Central memory CD4-positive, alpha-beta T cell (primary cell): ENCODE measurements around the gene FOXP4.

ENCODE experiments used
- DNase-seq: peaks from one replicate; pipeline ENCODE4 v3.0.0; 2022

Gene FOXP4

DNA sequence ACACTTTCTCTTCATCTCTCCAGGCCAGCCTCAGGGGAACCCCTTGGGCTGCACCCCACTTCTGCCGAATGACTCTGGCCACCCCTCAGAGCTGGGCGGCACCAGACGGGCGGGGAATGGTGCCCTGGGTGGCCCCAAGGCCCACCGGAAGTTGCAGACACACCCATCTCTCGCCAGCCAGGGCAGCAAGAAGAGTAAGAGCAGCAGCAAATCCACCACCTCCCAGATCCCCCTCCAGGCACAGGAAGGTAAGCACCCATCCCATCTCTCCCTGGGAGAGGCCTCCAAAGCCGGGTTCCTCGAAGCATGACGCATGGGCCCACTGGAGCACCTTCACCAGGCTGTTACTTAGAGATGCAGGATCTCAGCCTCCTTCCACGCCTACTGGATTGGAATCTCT is 103.4 kb downstream of the FOXP4 start:
- no peak for DNase-seq

DNA sequence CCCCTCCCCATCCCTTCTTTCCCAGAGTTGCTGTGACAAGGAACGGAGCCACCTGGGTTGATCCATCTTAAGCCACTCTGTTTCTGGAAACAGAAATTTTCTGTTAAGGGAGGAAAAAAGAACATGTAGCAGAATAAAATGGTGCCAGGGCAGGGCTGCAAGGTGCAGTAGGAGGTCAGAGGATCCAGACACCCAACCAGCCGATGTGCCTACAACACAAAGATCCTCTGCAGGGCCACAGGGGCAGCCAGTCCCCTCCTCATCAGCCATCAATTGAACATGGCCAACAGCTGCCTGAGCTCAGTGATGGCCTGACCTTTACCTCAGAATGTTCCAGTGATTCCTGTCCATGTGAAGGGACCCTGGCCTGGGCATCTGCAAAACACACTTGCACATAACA is 103.9 kb downstream of the FOXP4 start:
- DNase-seq = no peak

DNA sequence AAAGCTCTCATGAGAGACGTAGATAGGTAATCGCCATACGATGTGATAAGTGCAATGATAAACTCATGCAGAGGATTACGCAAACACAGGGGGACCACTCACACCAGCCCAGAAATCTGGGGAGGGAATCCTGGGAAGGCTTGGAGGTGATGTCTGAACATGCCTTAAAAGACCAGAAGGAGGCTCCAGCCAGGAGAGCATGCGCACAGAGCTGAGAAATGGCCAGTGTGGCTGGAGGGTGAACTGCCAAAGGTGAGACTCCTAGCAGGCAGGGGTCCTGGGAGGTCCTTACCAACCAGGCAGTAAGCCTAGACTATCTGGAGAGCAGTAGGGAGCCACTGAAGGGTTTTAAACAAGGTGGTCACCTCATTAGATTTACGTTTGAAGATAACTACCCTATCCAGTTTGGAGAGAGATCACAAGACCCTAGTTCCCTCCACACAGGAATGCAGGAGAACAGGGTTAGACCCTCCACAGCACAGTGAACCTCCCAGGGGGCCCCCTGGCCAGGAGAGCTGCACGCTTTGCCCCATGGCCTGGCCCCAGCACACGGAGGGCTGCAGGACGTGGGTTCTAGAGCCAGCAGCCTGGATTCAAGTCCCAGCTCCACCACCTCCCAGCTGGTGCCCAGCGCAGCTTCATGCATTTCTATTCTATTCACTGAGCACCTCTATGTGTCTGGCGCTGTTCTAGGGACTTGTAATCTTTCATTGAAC is 105.2 kb downstream of the FOXP4 start:
- no peak for DNase-seq
